Measurements from ENCODE around the gene BRD2.

BRD2 gene

GRCh38 chr6:33023536-33023935 is 55.1 kb downstream of the BRD2 start:
- DNase-seq (ENCODE audit: extremely low read depth in 1 of 2, low read depth in 1 of 2) = no peak

- DNase-seq (ENCODE audit: extremely low read depth in 1 of 2, low read depth in 1 of 2) = no peak
Measured at GRCh38 chr6:33024521-33024920, 56.1 kb downstream of the BRD2 start.

GRCh38 chr6:33028220-33028849 is 59.9 kb downstream of the BRD2 start:
- DNase-seq (ENCODE audit: extremely low read depth in 1 of 2, low read depth in 1 of 2) = no peak

- DNase-seq (ENCODE audit: extremely low read depth in 1 of 2, low read depth in 1 of 2) = no peak
Measured at GRCh38 chr6:33029328-33030184, 61.2 kb downstream of the BRD2 start.

- DNase-seq (ENCODE audit: extremely low read depth in 1 of 2, low read depth in 1 of 2) = no peak
Measured at GRCh38 chr6:33030245-33030644, 61.9 kb downstream of the BRD2 start.

Measured in activated CD8-positive, alpha-beta memory T cell treated with anti-CD3 and anti-CD28 coated beads for 1 hour (primary cell).